ENCODE measurements around the gene HGF.

GRCh38 chr7:81775560-81775959 is 5.7 kb upstream of the HGF start:
- TF ChIP-seq EP300 (IDR thresholded peaks at IDR 0.05) (no peak), POLR2A (IDR thresholded peaks at IDR 0.05) (no peak), POLR2AphosphoS5 (IDR thresholded peaks at IDR 0.05) (no peak), CTCF (IDR thresholded peaks at IDR 0.05) (no peak)

All from gastroesophageal sphincter (tissue), 3 donors.